CD4-positive, CD25-positive, alpha-beta regulatory T cell (primary cell): ENCODE measurements around the gene RBM39. TPM values are rescaled to one million over a fixed set of nuclear protein-coding genes. Genes with fewer than 3 reads are reported as not detected.
"Not testable (repeated sequence)": the region's sequence is repeated elsewhere in the genome, so short reads cannot be mapped to it uniquely, and the experiment has no call there.

Experiments used
- ATAC-seq, 2 donors: fragments of 150-1000 bp; cut with Tn5 transposase; one replicate each; pipeline ENCODE4 v1.10.0; 2021; ENCODE audit warnings: low read depth in 2 of 2, moderate number of reproducible peaks in 2 of 2, moderate library complexity in 1 of 2
- DNase-seq, 3 donors: peaks; one replicate each; pipeline versions ENCODE4 v3.0.0 to v3.0.0-alpha.2; 2012 to 2022; ENCODE audit warnings: mixed read lengths in 1 of 3
- H3K27ac ChIP-seq: one replicate; pipeline ENCODE4 v1.7.0; 2013; ENCODE audit warnings: mild to moderate bottlenecking, low read length; ENCODE audit not compliant: insufficient read depth, poor library complexity, severe bottlenecking
- H3K27me3 ChIP-seq: one replicate; pipeline ENCODE4 v1.7.0; 2013; ENCODE audit warnings: low read length; ENCODE audit not compliant: control insufficient read depth, insufficient read depth
- H3K36me3 ChIP-seq: one replicate; pipeline ENCODE4 v1.7.0; 2013; ENCODE audit warnings: mild to moderate bottlenecking, low read length, moderate library complexity; ENCODE audit not compliant: control insufficient read depth, insufficient read depth
- H3K4me1 ChIP-seq: 2 replicates; pipeline ENCODE4 v1.7.0; 2013; ENCODE audit warnings: mild to moderate bottlenecking, low read length; ENCODE audit not compliant: insufficient read depth, control insufficient read depth, poor library complexity, severe bottlenecking
- H3K4me3 ChIP-seq: one replicate; pipeline ENCODE4 v1.7.0; 2013; ENCODE audit warnings: low read depth, mild to moderate bottlenecking, low read length, moderate library complexity
- H3K9me3 ChIP-seq, 2 experiments: 1 replicate in 1 of 2; 2 replicates in 1 of 2; pipeline ENCODE4 v1.7.0; 2013; ENCODE audit warnings: low read length in 2 of 2, mild to moderate bottlenecking in 1 of 2, moderate library complexity in 1 of 2; ENCODE audit not compliant: control insufficient read depth in 2 of 2
- H3K27ac Mint-ChIP-seq, 3 donors: one replicate each; pipeline ENCODE4 v1.8.0; 2020 to 2022; ENCODE audit warnings: mild to moderate bottlenecking in 3 of 3, mixed read lengths in 3 of 3, moderate library complexity in 2 of 3
- H3K27me3 Mint-ChIP-seq: one replicate; pipeline ENCODE4 v1.8.0; 2022; ENCODE audit warnings: mild to moderate bottlenecking, mixed read lengths
- H3K36me3 Mint-ChIP-seq: one replicate; pipeline ENCODE4 v1.8.0; 2020; ENCODE audit warnings: mixed read lengths
- H3K4me1 Mint-ChIP-seq, 4 donors: one replicate each; pipeline ENCODE4 v1.8.0; 2020 to 2022; ENCODE audit warnings: mixed read lengths in 4 of 4, mild to moderate bottlenecking in 1 of 4
- H3K4me3 Mint-ChIP-seq, 4 donors: one replicate each; pipeline ENCODE4 v1.8.0; 2020 to 2022; ENCODE audit warnings: mild to moderate bottlenecking in 4 of 4, mixed read lengths in 4 of 4, moderate library complexity in 3 of 4
- H3K9me3 Mint-ChIP-seq, 7 donors: one replicate each; pipeline ENCODE4 v1.8.0; 2020 to 2022; ENCODE audit warnings: mixed read lengths in 7 of 7, mild to moderate bottlenecking in 3 of 7, moderate library complexity in 2 of 7
- polyA plus RNA-seq, 4 donors: library from polyadenylated mRNA; unstranded; fragments of 300-500 nt; fragmentation: Illumina TruSeq; gene quantifications; one replicate each; pipeline ENCODE4 v1.2.3, GENCODE V29; 2021
- total RNA-seq: library from RNA; stranded (reverse); gene quantifications from one replicate; pipeline ENCODE4 v1.2.3, GENCODE V29; 2022

RBM39 gene
- total and polyA plus RNA-seq, 5 donors from 2014 or later: 112 to 1,180 (median 120) TPM

- peaks cover 0 to 3% (median under 1%) of the 10 kb centered on the region in 4 donors for H3K4me1 Mint-ChIP-seq
- H3K9me3 ChIP-seq: no peaks in the 10 kb centered on the region
- peaks cover 0 to 1% (median 0%) of the 10 kb centered on the region in 7 donors for H3K9me3 Mint-ChIP-seq
- no peak overlapping the region for H3K27ac Mint-ChIP-seq
- no peak overlapping the region for H3K4me3 ChIP-seq
- no peak overlapping the region for H3K27ac ChIP-seq
- H3K36me3 ChIP-seq: no peaks in the 10 kb centered on the region
- H3K4me1 ChIP-seq: no peaks in the 10 kb centered on the region
- H3K4me3 Mint-ChIP-seq: no peak overlapping the region
- no peak for ATAC-seq
- peaks cover 10% of the 10 kb centered on the region for H3K27me3 Mint-ChIP-seq
- H3K36me3 Mint-ChIP-seq: no peaks in the 10 kb centered on the region
- H3K27me3 ChIP-seq: no peaks in the 10 kb centered on the region
- DNase-seq: no peak
These were observed 8.6 kb upstream of the RBM39 start for GRCh38 chr20:35750611-35751010.

GRCh38 chr20:35744492-35744841 lies 2.4 kb upstream of the RBM39 start:
- H3K36me3 ChIP-seq: peaks cover 14% of the 10 kb centered on the region
- peaks cover 34% of the 10 kb centered on the region for H3K4me1 ChIP-seq
- not testable (repeated sequence) for H3K9me3 ChIP-seq, H3K27me3 ChIP-seq, H3K27me3 Mint-ChIP-seq, DNase-seq, H3K9me3 Mint-ChIP-seq, ATAC-seq
- Mint-ChIP-seq H3K27ac (peak overlapping the region; percentile 98 to 100 (median 99)), H3K4me1 (peaks cover 10 to 33% (median 22%) of the 10 kb centered on the region in 4 donors), H3K4me3 (peak overlapping the region; percentile 95 to 100 (median 100)), H3K36me3 (peaks cover 16% of the 10 kb centered on the region)
- H3K4me3 ChIP-seq: peak overlapping the region; percentile 96
- peak overlapping the region; percentile 98 for H3K27ac ChIP-seq

GRCh38 chr20:35743693-35744491 lies 1.8 kb upstream of the RBM39 start:
- H3K9me3 Mint-ChIP-seq: no peaks in the 10 kb centered on the region
- ATAC-seq: no peak
- H3K36me3 ChIP-seq: peaks cover 19% of the 10 kb centered on the region
- H3K36me3 Mint-ChIP-seq: peaks cover 19% of the 10 kb centered on the region
- H3K27ac Mint-ChIP-seq: peak overlapping the region; percentile 98 to 100 (median 99)
- peak overlapping the region; percentile 95 to 100 (median 100) for H3K4me3 Mint-ChIP-seq
- DNase-seq: peak in 2 of 3 donors; percentile 12 to 56
- H3K4me1 Mint-ChIP-seq: peaks cover 11 to 37% (median 25%) of the 10 kb centered on the region in 4 donors
- no peaks in the 10 kb centered on the region for H3K9me3 ChIP-seq
- peak overlapping the region; percentile 98 for H3K27ac ChIP-seq
- H3K27me3 ChIP-seq: no peaks in the 10 kb centered on the region
- H3K4me1 ChIP-seq: peaks cover 40% of the 10 kb centered on the region
- peak overlapping the region; percentile 96 for H3K4me3 ChIP-seq
- H3K27me3 Mint-ChIP-seq: peaks cover 6% of the 10 kb centered on the region

- no peak for ATAC-seq
- H3K36me3 ChIP-seq: peaks cover 29% of the 10 kb centered on the region
- peak overlapping the region; percentile 95 to 100 (median 100) for H3K4me3 Mint-ChIP-seq
- H3K27me3 Mint-ChIP-seq: peaks cover 6% of the 10 kb centered on the region
- H3K9me3 ChIP-seq: no peaks in the 10 kb centered on the region
- peak in 2 of 3 donors; percentile 56 to 77 for DNase-seq
- H3K9me3 Mint-ChIP-seq: no peaks in the 10 kb centered on the region
- H3K4me1 Mint-ChIP-seq: peaks cover 16 to 47% (median 31%) of the 10 kb centered on the region in 4 donors
- no peaks in the 10 kb centered on the region for H3K27me3 ChIP-seq
- peaks cover 29% of the 10 kb centered on the region for H3K36me3 Mint-ChIP-seq
- H3K27ac ChIP-seq: peak overlapping the region; percentile 98
- H3K4me3 ChIP-seq: peak overlapping the region; percentile 96
- H3K4me1 ChIP-seq: peaks cover 50% of the 10 kb centered on the region
- peak overlapping the region; percentile 98 to 100 (median 99) for H3K27ac Mint-ChIP-seq
These were observed 872 bp upstream of the RBM39 start for GRCh38 chr20:35742741-35743523.

- H3K36me3 ChIP-seq: peaks cover 57% of the 10 kb centered on the region
- H3K27ac Mint-ChIP-seq: peak overlapping the region in 2 of 3 donors; percentile 83 to 98
- H3K27ac ChIP-seq: peak overlapping the region; percentile 100
- peak overlapping the region; percentile 100 for H3K4me3 ChIP-seq
- ATAC-seq (no peak), DNase-seq (peak in 2 of 3 donors; percentile 53 to 66)
- H3K36me3 Mint-ChIP-seq: peaks cover 40% of the 10 kb centered on the region
- H3K27me3 Mint-ChIP-seq: peaks cover 6% of the 10 kb centered on the region
- no peaks in the 10 kb centered on the region for H3K27me3 ChIP-seq
- no peaks in the 10 kb centered on the region for H3K9me3 Mint-ChIP-seq
- H3K9me3 ChIP-seq: no peaks in the 10 kb centered on the region
- H3K4me3 Mint-ChIP-seq: peak overlapping the region; percentile 95 to 100 (median 100)
- peaks cover 28 to 70% (median 50%) of the 10 kb centered on the region in 4 donors for H3K4me1 Mint-ChIP-seq
- H3K4me1 ChIP-seq: peaks cover 70% of the 10 kb centered on the region
These were observed 2.5 kb downstream of the RBM39 start for GRCh38 chr20:35739294-35740163.

GRCh38 chr20:35738410-35739179 lies 3.5 kb downstream of the RBM39 start:
- peaks cover 66% of the 10 kb centered on the region for H3K36me3 ChIP-seq
- DNase-seq (no peak), ATAC-seq (no peak)
- Mint-ChIP-seq H3K27me3 (peaks cover 6% of the 10 kb centered on the region), H3K27ac (peak overlapping the region in 2 of 3 donors; percentile 24 to 80), H3K4me3 (peak overlapping the region; percentile 72 to 81 (median 78)), H3K9me3 (no peaks in the 10 kb centered on the region), H3K4me1 (peaks cover 36 to 70% (median 56%) of the 10 kb centered on the region in 4 donors), H3K36me3 (peaks cover 50% of the 10 kb centered on the region)
- H3K9me3 ChIP-seq: no peaks in the 10 kb centered on the region
- peak overlapping the region; percentile 100 for H3K4me3 ChIP-seq
- H3K4me1 ChIP-seq: peaks cover 70% of the 10 kb centered on the region
- no peaks in the 10 kb centered on the region for H3K27me3 ChIP-seq
- H3K27ac ChIP-seq: peak overlapping the region; percentile 100
